HUES6 (cell line): ENCODE results near the gene CWF19L1.
A peak's percentile ranks its signal among the peaks of the same experiment; 100 is the strongest.
"Not testable (repeated sequence)": the region's sequence is repeated elsewhere in the genome, so short reads cannot be mapped to it uniquely, and the experiment has no call there.

Experiments
- H3K27ac ChIP-seq: 2 replicates; pipeline ENCODE4 v1.7.0; 2013; ENCODE audit warnings: low read depth, mild to moderate bottlenecking, low read length, inconsistent platforms
- H3K27me3 ChIP-seq: 2 replicates; pipeline ENCODE4 v1.6.1; 2013; ENCODE audit warnings: low read length; ENCODE audit not compliant: control insufficient read depth, insufficient read depth
- H3K36me3 ChIP-seq: 2 replicates; pipeline ENCODE4 v1.6.1; 2013; ENCODE audit warnings: low read length; ENCODE audit not compliant: control insufficient read depth, insufficient read depth
- H3K4me1 ChIP-seq: 2 replicates; pipeline ENCODE4 v1.6.1; 2013; ENCODE audit warnings: low read length; ENCODE audit not compliant: control insufficient read depth, insufficient read depth
- H3K4me3 ChIP-seq: 2 replicates; pipeline ENCODE4 v1.5.1; 2013; ENCODE audit warnings: low read depth, low read length
- H3K9ac ChIP-seq: one replicate; pipeline ENCODE4 v1.6.1; 2013; ENCODE audit warnings: mild to moderate bottlenecking, low read length
- H3K9me3 ChIP-seq: 2 replicates; pipeline ENCODE4 v1.6.1; 2013; ENCODE audit warnings: low read depth, low read length; ENCODE audit not compliant: control insufficient read depth, insufficient read depth

CWF19L1 gene

DNA sequence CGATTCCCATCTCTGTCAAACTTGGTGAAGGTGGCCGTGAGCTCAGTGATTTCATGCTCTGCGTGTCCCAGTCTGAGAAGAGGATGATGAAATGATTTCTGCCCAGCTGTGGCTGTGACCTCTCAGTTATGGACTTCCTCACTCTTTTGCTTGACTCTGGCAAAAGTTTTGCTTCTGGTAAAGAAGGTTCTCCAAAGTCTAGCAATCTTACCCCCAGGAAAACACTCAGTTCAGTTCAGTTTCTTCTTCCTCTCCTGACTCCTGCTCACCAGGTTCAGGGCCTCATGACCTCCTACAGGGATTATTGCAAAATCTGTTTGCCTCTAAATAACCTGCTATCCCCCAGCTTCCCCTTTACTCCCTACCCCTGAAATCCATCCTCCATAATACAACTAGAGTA, 23.9 kb upstream of the CWF19L1 start:
- Histone ChIP-seq H3K4me1 (peaks cover 5% of the 10 kb centered on the region), H3K27me3 (peaks cover 9% of the 10 kb centered on the region; the same call in 1 of the 2 replicates), H3K9ac (no peak overlapping the region), H3K36me3 (no peaks in the 10 kb centered on the region), H3K4me3 (no peak overlapping the region), H3K27ac (no peak overlapping the region), H3K9me3 (no peaks in the 10 kb centered on the region)

GRCh38 chr10:100289641-100290040, 22.2 kb upstream of the CWF19L1 start:
- Histone ChIP-seq H3K27ac (no peak overlapping the region), H3K9ac (no peak overlapping the region), H3K27me3 (peaks cover 6% of the 10 kb centered on the region; the same call in 1 of the 2 replicates), H3K9me3 (no peaks in the 10 kb centered on the region), H3K36me3 (no peaks in the 10 kb centered on the region), H3K4me3 (no peak overlapping the region), H3K4me1 (peaks cover 10% of the 10 kb centered on the region)

- Histone ChIP-seq H3K4me1 (peaks cover 10% of the 10 kb centered on the region), H3K27ac (no peak overlapping the region), H3K36me3 (peaks cover 12% of the 10 kb centered on the region; the same call in 1 of the 2 replicates), H3K9ac (no peak overlapping the region), H3K4me3 (no peak overlapping the region), H3K27me3 (peaks cover 4% of the 10 kb centered on the region; the same call in 1 of the 2 replicates), H3K9me3 (no peaks in the 10 kb centered on the region)
These were observed 20.8 kb upstream of the CWF19L1 start for GRCh38 chr10:100288196-100288595.

DNA sequence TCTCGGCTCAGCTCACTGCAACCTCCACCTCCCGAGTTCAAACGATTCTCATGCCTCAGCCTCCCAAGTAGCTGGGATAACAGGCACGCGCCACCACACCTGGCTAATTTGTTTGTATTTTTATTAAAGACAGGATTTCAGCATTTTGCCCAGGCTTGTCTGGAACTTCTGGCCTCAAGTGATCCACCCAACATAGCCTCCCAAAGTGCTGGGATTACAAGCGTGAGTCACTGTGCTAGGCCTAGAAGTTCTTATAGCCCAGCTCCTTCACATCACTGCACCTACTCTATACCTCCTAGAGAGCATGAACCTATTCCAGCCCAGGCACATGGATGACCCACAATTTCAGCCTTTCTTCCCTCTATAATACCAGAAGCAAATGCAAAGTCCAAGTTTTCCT, 20.3 kb upstream of the CWF19L1 start:
- Histone ChIP-seq H3K27ac (no peak overlapping the region), H3K4me1 (peaks cover 10% of the 10 kb centered on the region), H3K9ac (no peak overlapping the region), H3K9me3 (no peaks in the 10 kb centered on the region), H3K27me3 (peaks cover 1% of the 10 kb centered on the region; the same call in 1 of the 2 replicates), H3K36me3 (peaks cover 17% of the 10 kb centered on the region), H3K4me3 (no peak overlapping the region)

- Histone ChIP-seq H3K27ac (peak within 1 kb of the TSS; percentile 46; the same call in 1 of the 2 replicates), H3K27me3 (no peaks in the 10 kb centered on the region; the same call in 1 of the 2 replicates), H3K9me3 (no peaks in the 10 kb centered on the region), H3K36me3 (peaks cover 28% of the 10 kb centered on the region), H3K4me1 (peaks cover 10% of the 10 kb centered on the region), H3K4me3 (peak within 1 kb of the TSS; percentile 96), H3K9ac (peak within 1 kb of the TSS; percentile 87)
These were observed 18.9 kb upstream of the CWF19L1 start, which contains the start of gene BLOC1S2 for GRCh38 chr10:100286051-100287033. Gene BLOC1S2 (minus strand): TSS chr10:100286680. CDS start chr10:100286659, 21 bp downstream.

- Histone ChIP-seq H3K4me1 (peaks cover 10% of the 10 kb centered on the region), H3K9ac (peak overlapping the region; percentile 87), H3K27ac (peak overlapping the region; percentile 46; the same call in 1 of the 2 replicates), H3K36me3 (peaks cover 38% of the 10 kb centered on the region), H3K4me3 (peak overlapping the region; percentile 96)
- H3K9me3 ChIP-seq, H3K27me3 ChIP-seq: not testable (repeated sequence)
These were observed 17.9 kb upstream of the CWF19L1 start for GRCh38 chr10:100285326-100285725.

DNA sequence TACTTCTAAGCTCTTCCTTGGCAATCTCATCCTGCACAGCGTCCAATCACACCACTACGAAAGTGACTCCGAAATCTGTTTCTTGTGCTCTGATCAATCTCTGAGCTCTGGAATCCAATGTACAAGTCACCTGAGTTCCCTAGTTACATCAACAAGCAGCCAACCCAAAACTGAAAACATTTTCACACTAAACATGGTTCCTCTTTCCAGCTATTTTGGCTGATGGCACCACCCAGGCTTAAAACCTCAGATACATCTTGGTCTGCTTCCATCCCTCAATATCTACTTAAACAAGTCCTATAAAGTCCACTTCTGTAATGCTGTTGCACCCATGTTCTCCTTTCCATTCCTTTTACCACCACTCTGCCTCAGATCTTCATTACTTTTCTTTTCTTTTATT, 15.5 kb upstream of the CWF19L1 start:
- no peaks in the 10 kb centered on the region for H3K27me3 ChIP-seq
- peaks cover 10% of the 10 kb centered on the region for H3K4me1 ChIP-seq
- peaks cover 55% of the 10 kb centered on the region for H3K36me3 ChIP-seq
- no peak overlapping the region for H3K27ac ChIP-seq
- H3K9ac ChIP-seq = no peak overlapping the region
- no peaks in the 10 kb centered on the region for H3K9me3 ChIP-seq
- H3K4me3 ChIP-seq = no peak overlapping the region

DNA sequence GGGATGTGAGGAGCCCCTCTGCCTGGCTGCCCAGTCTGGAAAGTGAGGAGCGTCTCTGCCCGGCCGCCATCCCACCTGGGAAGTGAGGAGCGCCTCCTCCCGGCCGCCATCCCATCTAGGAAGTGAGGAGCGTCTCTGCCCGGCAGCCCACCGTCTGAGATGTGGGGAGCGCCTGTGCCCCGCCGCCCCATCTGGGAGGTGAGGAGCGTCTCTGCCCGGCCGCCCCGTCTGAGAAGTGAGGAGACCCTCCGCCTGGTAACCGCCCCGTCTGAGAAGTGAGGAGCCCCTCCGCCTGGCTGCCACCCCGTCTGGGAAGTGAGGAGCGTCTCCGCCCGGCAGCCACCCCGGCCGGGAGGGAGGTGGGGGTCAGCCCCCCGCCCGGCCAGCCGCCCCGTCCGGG, 9.5 kb upstream of the CWF19L1 start:
- peaks cover 59% of the 10 kb centered on the region for H3K36me3 ChIP-seq
- H3K27ac ChIP-seq, H3K27me3 ChIP-seq, H3K4me3 ChIP-seq, H3K4me1 ChIP-seq, H3K9me3 ChIP-seq, H3K9ac ChIP-seq: not testable (repeated sequence)

DNA sequence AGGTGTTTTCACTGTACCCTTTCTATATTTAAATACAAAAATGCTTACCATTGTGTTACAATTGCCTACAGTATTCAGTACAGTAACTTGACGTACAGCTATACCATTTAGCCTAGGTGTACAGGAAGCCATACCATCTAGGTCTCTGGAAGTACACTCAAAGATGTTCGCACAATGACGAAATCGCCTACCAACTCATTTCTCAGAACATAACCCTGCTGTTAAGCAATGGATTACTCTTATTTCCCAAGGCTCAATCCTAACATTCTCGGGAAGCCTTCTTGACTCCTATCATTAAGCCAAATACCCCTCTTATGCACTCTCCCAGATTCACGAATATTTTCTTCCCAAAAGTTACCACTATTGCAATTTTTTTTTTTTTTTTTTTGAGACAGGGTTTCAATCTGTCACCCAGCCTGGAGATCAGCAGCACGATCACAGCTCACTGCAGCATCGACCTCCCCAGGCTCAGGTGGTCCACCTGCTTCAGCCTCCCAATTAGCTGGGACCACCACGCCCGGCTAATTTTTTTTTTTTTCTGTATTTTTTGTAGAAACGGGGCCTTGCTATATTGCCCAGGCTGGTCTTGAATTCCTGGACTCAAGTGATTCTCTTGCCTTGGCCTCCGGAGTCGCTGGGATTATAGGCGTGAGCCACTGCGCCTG, 1.5 kb downstream of the CWF19L1 start:
- H3K9me3 ChIP-seq = no peaks in the 10 kb centered on the region
- 0 out of 2 replicates have a peak, but pooled peaks cover 3% of the 10 kb centered on the region for H3K4me1 ChIP-seq
- no peaks in the 10 kb centered on the region for H3K27me3 ChIP-seq
- H3K4me3 ChIP-seq = peak overlapping the region; percentile 98; the same call in 1 of the 2 replicates
- H3K36me3 ChIP-seq = peaks cover 5% of the 10 kb centered on the region
- no peak overlapping the region for H3K27ac ChIP-seq
- H3K9ac ChIP-seq = no peak overlapping the region

DNA sequence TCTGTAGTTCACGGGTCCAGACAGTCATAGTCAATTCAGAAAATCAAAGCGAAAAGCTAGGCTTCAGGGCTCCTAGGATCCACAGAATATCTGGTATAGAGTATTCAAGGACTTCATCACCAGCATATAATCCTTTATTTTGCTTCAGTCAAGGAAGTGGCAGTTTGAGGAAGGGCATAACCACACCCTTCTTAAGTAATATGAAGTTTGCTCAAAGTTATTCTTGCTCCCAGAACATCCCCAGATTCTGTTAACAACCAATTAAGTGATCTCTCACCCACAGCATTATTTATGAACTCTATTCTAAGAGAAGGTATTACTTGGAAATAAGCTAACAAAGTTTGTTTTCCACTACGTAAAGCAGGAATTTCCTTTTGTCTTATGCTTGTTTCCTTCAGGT, 13.2 kb downstream of the CWF19L1 start:
- no peak overlapping the region for H3K9ac ChIP-seq
- no peak overlapping the region for H3K27ac ChIP-seq
- no peaks in the 10 kb centered on the region for H3K27me3 ChIP-seq
- no peaks in the 10 kb centered on the region for H3K4me1 ChIP-seq
- H3K36me3 ChIP-seq = peaks cover 78% of the 10 kb centered on the region
- H3K9me3 ChIP-seq = no peaks in the 10 kb centered on the region
- no peak overlapping the region for H3K4me3 ChIP-seq

- Histone ChIP-seq H3K36me3 (peaks cover 82% of the 10 kb centered on the region), H3K4me3 (no peak overlapping the region), H3K9me3 (no peaks in the 10 kb centered on the region), H3K9ac (no peak overlapping the region), H3K4me1 (no peaks in the 10 kb centered on the region), H3K27ac (no peak overlapping the region), H3K27me3 (no peaks in the 10 kb centered on the region)
These were observed 14.4 kb downstream of the CWF19L1 start for GRCh38 chr10:100253041-100253440.
